Measurements from ENCODE around the gene SYT14. TPM values are rescaled to one million over a fixed set of nuclear protein-coding genes. Genes with fewer than 3 reads are reported as not detected.

SYT14 gene
- total RNA-seq, 1 experiment from 2014 or later, result 12.0 TPM

DNA sequence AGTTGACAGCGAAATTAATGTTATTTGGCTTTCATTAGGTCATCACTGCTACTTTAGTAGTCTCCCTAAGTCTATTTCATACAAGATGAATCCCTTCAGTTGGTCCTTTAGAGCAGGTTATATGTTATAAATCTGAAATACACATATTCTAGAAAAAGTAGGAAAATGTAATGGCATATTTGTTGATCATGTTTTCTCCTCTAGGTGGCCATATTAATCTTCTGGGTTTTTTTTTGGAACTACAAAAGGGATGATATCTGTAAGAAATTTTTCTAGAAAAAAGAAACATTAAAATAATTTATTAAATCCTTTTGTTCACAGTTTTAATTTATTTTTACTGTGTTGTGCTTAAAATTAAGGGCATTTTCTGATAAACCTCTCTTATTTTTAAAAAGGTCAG, 87.9 kb downstream of the SYT14 start:
- ChIA-PET CTCF (interaction anchor here (0.6 to 2.3 kb wide), 6 partner anchors 126 to 456 kb away, joined by 3 to 9 read pairs (median 3); no protein-coding TSS in a partner anchor), POLR2A (no interaction called here)
- no peak for DNase-seq (ENCODE audit: low spot score)
- H3K4me3 Mint-ChIP-seq, result no peak overlapping the region
- no peaks in the 10 kb centered on the region for H3K27me3 Mint-ChIP-seq (ENCODE audit: low read depth)
- no peak for TF ChIP-seq ZNF317 (CRISPR knock-in tag; IDR thresholded peaks at IDR 0.05; ENCODE audit: borderline replicate concordance, low read depth)
- TF ChIP-seq, protein P1, sequence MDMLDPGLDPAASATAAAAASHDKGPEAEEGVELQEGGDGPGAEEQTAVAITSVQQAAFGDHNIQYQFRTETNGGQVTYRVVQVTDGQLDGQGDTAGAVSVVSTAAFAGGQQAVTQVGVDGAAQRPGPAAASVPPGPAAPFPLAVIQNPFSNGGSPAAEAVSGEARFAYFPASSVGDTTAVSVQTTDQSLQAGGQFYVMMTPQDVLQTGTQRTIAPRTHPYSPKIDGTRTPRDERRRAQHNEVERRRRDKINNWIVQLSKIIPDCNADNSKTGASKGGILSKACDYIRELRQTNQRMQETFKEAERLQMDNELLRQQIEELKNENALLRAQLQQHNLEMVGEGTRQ (CRISPR knock-in tag; IDR thresholded peaks at IDR 0.05), result no peak
- no peak for TF ChIP-seq NR3C1 (CRISPR knock-in tag; conservative IDR thresholded peaks at IDR 0.05; ENCODE audit: low read depth)
- TF ChIP-seq, protein P2, sequence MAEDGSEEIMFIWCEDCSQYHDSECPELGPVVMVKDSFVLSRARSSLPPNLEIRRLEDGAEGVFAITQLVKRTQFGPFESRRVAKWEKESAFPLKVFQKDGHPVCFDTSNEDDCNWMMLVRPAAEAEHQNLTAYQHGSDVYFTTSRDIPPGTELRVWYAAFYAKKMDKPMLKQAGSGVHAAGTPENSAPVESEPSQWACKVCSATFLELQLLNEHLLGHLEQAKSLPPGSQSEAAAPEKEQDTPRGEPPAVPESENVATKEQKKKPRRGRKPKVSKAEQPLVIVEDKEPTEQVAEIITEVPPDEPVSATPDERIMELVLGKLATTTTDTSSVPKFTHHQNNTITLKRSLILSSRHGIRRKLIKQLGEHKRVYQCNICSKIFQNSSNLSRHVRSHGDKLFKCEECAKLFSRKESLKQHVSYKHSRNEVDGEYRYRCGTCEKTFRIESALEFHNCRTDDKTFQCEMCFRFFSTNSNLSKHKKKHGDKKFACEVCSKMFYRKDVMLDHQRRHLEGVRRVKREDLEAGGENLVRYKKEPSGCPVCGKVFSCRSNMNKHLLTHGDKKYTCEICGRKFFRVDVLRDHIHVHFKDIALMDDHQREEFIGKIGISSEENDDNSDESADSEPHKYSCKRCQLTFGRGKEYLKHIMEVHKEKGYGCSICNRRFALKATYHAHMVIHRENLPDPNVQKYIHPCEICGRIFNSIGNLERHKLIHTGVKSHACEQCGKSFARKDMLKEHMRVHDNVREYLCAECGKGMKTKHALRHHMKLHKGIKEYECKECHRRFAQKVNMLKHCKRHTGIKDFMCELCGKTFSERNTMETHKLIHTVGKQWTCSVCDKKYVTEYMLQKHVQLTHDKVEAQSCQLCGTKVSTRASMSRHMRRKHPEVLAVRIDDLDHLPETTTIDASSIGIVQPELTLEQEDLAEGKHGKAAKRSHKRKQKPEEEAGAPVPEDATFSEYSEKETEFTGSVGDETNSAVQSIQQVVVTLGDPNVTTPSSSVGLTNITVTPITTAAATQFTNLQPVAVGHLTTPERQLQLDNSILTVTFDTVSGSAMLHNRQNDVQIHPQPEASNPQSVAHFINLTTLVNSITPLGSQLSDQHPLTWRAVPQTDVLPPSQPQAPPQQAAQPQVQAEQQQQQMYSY (CRISPR knock-in tag; IDR thresholded peaks at IDR 0.05), result no peak
- TF ChIP-seq, protein P3, sequence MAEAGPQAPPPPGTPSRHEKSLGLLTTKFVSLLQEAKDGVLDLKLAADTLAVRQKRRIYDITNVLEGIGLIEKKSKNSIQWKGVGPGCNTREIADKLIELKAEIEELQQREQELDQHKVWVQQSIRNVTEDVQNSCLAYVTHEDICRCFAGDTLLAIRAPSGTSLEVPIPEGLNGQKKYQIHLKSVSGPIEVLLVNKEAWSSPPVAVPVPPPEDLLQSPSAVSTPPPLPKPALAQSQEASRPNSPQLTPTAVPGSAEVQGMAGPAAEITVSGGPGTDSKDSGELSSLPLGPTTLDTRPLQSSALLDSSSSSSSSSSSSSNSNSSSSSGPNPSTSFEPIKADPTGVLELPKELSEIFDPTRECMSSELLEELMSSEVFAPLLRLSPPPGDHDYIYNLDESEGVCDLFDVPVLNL (CRISPR knock-in tag; IDR thresholded peaks at IDR 0.05; ENCODE audit: borderline replicate concordance, low read depth), result no peak
- TF ChIP-seq, protein P4, sequence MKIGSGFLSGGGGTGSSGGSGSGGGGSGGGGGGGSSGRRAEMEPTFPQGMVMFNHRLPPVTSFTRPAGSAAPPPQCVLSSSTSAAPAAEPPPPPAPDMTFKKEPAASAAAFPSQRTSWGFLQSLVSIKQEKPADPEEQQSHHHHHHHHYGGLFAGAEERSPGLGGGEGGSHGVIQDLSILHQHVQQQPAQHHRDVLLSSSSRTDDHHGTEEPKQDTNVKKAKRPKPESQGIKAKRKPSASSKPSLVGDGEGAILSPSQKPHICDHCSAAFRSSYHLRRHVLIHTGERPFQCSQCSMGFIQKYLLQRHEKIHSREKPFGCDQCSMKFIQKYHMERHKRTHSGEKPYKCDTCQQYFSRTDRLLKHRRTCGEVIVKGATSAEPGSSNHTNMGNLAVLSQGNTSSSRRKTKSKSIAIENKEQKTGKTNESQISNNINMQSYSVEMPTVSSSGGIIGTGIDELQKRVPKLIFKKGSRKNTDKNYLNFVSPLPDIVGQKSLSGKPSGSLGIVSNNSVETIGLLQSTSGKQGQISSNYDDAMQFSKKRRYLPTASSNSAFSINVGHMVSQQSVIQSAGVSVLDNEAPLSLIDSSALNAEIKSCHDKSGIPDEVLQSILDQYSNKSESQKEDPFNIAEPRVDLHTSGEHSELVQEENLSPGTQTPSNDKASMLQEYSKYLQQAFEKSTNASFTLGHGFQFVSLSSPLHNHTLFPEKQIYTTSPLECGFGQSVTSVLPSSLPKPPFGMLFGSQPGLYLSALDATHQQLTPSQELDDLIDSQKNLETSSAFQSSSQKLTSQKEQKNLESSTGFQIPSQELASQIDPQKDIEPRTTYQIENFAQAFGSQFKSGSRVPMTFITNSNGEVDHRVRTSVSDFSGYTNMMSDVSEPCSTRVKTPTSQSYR (CRISPR knock-in tag; IDR thresholded peaks at IDR 0.05), result no peak
- TF ChIP-seq IRF2 (CRISPR knock-in tag; IDR thresholded peaks at IDR 0.05; ENCODE audit: borderline replicate concordance, low read depth), result no peak
- TF ChIP-seq, protein P5, sequence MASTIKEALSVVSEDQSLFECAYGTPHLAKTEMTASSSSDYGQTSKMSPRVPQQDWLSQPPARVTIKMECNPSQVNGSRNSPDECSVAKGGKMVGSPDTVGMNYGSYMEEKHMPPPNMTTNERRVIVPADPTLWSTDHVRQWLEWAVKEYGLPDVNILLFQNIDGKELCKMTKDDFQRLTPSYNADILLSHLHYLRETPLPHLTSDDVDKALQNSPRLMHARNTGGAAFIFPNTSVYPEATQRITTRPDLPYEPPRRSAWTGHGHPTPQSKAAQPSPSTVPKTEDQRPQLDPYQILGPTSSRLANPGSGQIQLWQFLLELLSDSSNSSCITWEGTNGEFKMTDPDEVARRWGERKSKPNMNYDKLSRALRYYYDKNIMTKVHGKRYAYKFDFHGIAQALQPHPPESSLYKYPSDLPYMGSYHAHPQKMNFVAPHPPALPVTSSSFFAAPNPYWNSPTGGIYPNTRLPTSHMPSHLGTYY (CRISPR knock-in tag; IDR thresholded peaks at IDR 0.05), result no peak
- TF ChIP-seq, protein P6, sequence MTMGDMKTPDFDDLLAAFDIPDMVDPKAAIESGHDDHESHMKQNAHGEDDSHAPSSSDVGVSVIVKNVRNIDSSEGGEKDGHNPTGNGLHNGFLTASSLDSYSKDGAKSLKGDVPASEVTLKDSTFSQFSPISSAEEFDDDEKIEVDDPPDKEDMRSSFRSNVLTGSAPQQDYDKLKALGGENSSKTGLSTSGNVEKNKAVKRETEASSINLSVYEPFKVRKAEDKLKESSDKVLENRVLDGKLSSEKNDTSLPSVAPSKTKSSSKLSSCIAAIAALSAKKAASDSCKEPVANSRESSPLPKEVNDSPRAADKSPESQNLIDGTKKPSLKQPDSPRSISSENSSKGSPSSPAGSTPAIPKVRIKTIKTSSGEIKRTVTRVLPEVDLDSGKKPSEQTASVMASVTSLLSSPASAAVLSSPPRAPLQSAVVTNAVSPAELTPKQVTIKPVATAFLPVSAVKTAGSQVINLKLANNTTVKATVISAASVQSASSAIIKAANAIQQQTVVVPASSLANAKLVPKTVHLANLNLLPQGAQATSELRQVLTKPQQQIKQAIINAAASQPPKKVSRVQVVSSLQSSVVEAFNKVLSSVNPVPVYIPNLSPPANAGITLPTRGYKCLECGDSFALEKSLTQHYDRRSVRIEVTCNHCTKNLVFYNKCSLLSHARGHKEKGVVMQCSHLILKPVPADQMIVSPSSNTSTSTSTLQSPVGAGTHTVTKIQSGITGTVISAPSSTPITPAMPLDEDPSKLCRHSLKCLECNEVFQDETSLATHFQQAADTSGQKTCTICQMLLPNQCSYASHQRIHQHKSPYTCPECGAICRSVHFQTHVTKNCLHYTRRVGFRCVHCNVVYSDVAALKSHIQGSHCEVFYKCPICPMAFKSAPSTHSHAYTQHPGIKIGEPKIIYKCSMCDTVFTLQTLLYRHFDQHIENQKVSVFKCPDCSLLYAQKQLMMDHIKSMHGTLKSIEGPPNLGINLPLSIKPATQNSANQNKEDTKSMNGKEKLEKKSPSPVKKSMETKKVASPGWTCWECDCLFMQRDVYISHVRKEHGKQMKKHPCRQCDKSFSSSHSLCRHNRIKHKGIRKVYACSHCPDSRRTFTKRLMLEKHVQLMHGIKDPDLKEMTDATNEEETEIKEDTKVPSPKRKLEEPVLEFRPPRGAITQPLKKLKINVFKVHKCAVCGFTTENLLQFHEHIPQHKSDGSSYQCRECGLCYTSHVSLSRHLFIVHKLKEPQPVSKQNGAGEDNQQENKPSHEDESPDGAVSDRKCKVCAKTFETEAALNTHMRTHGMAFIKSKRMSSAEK (CRISPR knock-in tag; IDR thresholded peaks at IDR 0.05; ENCODE audit: borderline replicate concordance), result no peak
- TF ChIP-seq ESRRA (CRISPR knock-in tag; IDR thresholded peaks at IDR 0.05; ENCODE audit: borderline replicate concordance), result no peak
- TF ChIP-seq GRHL2 (CRISPR knock-in tag; IDR thresholded peaks at IDR 0.05; ENCODE audit: insufficient replicate concordance, severe bottlenecking), result no peak
- TF ChIP-seq, protein P7, sequence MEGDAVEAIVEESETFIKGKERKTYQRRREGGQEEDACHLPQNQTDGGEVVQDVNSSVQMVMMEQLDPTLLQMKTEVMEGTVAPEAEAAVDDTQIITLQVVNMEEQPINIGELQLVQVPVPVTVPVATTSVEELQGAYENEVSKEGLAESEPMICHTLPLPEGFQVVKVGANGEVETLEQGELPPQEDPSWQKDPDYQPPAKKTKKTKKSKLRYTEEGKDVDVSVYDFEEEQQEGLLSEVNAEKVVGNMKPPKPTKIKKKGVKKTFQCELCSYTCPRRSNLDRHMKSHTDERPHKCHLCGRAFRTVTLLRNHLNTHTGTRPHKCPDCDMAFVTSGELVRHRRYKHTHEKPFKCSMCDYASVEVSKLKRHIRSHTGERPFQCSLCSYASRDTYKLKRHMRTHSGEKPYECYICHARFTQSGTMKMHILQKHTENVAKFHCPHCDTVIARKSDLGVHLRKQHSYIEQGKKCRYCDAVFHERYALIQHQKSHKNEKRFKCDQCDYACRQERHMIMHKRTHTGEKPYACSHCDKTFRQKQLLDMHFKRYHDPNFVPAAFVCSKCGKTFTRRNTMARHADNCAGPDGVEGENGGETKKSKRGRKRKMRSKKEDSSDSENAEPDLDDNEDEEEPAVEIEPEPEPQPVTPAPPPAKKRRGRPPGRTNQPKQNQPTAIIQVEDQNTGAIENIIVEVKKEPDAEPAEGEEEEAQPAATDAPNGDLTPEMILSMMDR (IDR thresholded peaks at IDR 0.05), result no peak
- ATAC-seq, result no peak
- H3K27ac Mint-ChIP-seq, result no peak overlapping the region
- H3K36me3 Mint-ChIP-seq, result peaks cover 13% of the 10 kb centered on the region
- H3K4me1 Mint-ChIP-seq, result no peaks in the 10 kb centered on the region
- H3K9me3 Mint-ChIP-seq, result peaks cover 19% of the 10 kb centered on the region

Measured in WTC11 (cell line).